NOMO-1 treated with DMSO at 0.1 percent for 48 hours (cell line): ENCODE results near the gene TM9SF1.

Experiments used
- DNase-seq: peaks from one replicate; lab custom pipeline; 2025; ENCODE audit not compliant: unreplicated experiment; lab: John Stamatoyannopoulos, UW

The TM9SF1 gene

DNA sequence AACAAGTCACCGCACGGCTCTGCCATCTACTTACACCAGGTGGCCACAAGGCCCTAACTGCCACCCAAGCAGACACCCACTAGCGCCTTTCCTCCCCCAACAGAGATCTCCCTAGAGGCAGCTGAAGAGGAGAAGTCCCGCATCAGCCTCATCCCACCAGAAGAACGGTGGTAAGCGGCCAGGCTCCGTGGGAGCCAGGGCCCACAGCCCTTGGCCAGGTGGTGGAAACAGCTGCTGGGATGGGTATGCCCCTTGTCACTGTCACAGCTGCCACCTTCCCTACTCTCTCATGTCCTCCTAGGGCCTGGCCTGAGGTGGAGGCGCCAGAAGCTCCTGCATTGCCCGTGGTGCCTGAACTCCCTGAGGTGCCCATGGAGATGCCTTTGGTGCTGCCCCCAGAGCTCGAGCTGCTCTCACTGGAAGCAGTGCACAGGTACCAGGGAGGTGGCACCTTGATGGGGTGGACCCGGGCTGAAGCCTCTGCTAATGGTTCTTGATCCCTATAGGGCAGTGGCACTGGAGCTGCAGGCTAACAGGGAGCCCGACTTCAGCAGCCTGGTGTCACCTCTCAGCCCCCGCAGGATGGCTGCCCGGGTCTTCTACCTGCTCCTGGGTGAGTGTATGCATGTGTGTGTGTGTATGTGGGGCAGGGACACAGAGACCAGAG, 15.8 kb downstream of the TM9SF1 start:
- DNase-seq: no peak

DNA sequence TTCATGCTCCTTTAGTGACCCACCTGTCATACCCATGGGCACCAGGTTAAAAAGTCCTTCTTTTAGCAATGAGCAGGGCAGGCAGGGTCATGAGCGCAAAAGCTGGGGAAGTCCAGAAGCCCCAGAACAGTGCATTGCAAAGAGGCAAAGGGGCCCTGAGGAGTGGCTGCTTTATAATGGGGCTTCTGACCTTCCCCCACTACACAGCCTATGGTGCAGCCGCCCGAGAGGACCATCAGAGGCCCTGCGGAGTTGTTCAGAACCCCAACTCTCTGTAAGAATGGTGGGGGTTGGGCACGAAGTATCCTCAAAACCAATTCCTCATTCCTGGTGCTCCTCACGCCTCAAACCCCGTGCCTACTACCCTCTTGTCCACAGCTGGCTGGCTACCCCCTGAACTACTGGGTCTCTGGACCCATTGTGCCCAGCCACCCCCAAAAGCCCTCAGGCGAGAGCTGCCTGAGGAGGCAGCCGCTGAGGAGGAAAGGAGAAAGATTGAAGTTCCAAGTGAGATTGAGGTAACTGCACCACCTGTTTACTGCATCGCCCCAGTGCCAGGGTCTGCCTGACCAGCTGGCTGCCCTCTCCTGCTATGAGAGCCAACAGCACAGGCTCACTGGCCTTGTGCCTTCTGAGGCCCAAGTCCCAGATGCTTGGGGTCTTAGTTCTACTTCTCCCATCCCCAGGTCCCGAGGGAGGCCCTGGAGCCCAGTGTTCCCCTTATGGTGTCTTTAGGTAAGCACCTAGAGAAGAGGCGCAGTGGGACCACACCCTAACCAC, 16.7 kb downstream of the TM9SF1 start:
- no peak for DNase-seq

DNA sequence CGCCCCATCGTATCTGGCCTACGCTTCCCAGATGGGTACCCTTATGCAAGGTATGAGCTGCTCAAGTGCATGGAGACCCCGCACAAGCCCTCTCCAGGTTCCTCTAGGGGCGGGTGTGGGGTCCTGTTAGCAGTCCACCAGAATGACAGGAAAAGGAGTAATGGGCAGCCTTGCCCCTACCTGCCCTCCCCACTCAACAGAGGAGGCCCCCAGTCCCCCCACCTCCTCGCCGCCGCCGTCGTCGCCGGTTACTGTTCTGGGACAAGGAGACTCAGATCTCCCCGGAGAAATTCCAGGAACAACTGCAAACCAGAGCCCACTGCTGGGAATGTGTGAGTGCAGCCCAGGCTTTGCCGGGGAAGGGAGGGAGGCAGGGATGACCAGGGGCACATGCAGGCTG, 17.4 kb downstream of the TM9SF1 start:
- no peak for DNase-seq

DNA sequence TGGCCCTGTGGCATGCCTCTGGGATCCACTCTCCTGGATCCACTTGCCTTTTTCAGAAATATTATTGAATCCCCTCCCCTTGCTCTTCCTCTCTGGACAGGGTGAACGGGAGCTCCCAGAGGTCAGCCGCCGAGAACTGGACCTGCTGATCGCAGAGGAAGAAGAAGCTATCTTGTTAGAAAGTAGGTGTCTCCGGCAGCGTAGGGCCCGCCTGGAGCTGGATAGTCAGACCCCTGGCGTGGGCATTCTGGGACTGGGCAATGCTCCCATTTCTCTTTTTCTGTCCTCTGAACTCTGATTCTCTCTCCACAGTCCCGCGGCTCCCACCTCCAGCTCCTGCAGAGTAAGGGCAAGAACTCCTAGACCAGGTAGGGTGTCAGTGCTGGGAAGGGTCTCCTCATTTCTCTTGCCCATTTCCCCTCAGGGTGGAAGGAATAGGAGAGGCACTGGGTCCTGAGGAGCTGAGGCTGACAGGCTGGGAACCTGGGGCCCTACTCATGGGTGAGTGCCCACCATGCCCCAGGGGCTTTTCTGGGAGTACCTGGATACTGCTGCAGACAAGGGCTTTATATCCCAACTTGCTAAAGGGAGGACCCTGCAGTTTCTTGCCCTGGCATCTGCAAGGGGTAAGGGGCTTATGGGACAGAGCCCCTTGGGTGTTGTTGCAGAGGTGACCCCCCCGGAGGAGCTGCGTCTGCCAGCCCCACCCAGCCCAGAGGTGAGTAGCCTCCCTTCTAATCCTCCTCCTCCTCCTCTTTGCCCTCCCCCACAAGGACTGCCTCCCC, 18.0 kb downstream of the TM9SF1 start:
- no peak for DNase-seq

DNA sequence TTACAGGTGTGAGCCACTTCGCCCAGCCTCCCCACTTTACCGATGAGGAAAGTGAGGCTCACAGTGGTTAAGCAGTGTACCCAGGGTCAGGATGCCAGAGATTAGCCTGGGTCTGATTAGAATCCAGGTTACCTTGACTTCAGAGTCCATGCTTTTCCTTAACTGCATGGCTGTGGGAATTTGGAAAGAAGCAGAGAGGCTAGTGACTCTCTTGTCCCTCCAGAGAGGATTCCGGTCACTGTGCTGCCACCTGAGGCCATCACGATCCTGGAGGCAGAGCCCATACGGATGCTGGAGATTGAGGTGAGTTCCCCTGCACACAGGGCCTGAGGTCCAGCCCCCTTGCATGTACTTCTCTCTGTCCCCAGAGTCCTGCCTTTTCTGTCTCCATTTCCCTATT, 18.6 kb downstream of the TM9SF1 start:
- DNase-seq: no peak

DNA sequence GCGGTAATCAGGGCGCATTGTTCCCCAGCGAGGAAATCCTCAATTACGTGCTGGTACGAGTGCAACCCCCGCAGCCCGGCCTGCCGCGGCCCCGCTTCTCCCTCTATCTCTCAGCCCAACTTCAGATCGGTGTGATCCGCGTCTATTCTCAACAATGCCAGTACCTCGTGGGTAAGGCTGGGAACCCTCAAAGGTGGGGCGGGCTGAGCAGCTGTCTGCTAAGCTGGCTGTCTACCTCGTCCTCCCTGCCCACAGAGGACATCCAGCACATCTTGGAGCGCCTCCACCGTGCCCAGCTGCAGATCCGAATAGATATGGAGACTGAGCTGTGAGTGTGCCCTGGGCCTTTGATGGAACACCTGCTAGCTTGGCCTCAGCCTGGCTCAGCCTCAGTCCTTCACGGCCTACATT, 22.4 kb downstream of the TM9SF1 start:
- no peak for DNase-seq

DNA sequence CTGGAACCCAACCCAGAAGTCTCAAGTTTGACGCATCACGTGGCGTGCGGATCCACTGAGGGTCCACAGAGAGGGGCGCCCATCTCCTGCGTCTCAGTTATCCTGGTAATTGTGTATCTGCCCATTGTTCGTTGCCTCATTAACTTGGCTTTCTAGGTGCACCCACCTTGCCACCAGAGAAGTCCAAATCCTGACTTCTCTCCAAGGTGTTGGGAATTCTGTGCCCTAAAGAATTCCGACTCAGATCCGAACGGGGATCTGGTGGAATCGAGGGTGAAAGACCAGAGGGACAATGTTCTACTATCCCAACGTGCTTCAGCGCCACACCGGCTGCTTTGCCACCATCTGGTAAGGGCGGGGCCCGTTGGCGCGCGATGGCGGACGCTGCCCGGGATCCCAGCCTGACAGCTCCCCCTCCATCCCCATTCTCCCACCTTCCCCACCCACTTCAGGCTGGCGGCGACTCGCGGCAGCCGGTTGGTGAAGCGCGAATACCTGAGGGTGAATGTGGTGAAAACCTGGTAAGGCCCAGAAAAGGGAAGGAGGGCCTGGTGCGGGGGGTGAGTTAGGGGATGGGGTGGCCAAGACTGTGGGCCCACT, 22.9 kb downstream of the TM9SF1 start:
- no peak for DNase-seq

DNA sequence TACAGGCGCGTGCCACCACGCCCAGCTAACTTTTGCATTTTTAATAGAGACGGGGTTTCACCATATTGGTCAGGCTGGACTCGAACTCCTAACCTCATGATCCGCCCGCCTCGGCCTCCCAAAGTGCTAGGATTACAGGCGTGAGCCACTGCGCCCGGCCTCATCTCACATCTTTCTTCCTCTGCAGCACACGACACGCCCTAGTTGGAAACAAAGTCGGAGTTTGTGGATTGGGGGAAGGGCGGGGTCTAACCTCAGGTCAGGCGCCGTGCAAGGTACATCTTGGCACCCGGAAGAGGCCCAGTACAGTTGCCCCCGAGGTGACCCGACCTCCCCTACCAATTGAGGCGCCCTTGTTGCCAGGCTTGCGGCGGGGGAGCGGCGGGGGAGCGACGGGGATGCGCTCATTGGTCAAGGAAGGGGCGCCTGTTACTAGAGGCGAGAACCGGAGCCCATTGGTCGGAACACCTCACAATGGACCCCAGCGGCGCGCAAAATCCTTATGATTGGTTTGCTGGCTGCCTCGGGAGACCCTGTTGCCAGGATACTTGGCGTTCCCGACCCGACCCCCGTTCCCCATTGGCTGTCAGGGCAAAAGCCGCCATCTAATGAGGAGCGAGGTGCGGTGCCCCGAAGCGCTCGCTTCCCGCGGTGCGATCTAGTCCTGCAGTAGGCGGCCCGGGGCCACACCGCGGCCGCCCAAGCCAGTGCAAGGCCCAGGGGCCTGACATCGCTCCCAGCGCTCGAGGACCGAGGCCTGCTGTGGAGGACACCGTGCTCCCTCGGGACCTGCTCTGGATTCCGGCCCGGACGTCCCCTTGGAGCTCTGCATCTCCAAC, 23.6 kb downstream of the TM9SF1 start, which contains the start of gene REC8:
Gene REC8, plus strand, starts transcription at position 659 of the 839 bp plus-strand sequence. CDS start 473 bp downstream, outside the sequence.
- no peak for DNase-seq

DNA sequence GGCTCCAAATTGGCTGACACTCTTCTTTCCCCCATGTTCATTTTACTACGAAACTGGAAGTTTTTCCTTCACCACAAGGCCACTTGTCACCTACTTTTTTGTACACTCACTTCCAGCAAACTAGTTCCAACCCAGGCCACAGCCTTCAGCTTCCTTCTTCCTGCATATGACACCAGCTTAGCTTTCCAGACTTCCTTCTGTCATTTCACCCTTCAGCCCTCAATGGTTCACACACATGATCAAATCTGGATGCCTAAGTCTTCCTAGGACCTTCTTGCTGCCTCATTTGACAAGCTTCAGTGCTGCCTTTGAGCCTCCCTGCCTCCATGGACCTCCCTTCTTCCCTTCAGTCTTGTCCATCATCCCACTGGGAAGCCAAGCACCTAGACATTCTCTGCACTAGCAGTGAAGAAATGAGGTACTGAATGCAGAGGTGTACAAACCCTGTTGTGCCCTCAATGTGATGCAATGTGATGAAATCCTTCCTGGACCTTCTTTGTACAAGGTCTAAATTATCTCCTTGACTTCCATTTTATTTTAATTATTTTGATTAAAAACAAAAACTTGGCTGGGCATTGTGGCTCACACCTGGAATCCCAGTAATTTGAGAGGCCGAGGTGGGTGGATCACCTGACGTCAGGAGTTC, 27.6 kb downstream of the TM9SF1 start:
- no peak for DNase-seq

DNA sequence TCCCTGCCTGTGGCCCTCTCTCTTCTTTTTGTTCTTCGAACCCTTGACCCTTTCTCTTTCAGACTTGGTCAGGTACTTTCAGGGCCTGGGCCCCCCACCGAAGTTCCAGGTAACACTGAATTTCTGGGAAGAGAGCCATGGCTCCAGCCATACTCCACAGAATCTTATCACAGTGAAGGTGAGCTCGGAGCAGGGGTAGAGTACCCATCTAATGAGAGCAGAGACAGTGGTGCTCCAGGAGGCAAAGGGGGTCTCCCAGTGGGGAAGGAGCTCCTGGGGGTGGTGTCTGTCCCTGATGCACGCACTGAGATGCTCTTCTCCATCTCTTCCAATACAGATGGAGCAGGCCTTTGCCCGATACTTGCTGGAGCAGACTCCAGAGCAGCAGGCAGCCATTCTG, 29.5 kb downstream of the TM9SF1 start:
- DNase-seq: no peak

DNA sequence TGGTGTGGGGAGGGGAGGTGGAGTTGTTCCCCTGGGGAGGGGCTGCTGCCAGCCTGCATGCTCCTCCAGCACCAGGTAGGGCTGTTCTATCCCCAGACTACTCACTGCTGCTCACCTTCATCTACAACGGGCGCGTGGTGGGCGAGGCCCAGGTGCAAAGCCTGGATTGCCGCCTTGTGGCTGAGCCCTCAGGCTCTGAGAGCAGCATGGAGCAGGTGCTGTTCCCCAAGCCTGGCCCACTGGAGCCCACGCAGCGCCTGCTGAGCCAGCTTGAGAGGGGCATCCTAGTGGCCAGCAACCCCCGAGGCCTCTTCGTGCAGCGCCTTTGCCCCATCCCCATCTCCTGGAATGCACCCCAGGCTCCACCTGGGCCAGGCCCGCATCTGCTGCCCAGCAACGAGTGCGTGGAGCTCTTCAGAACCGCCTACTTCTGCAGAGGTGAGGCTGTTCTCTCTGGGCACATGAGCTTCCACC, 30.7 kb downstream of the TM9SF1 start:
- no peak for DNase-seq

DNA sequence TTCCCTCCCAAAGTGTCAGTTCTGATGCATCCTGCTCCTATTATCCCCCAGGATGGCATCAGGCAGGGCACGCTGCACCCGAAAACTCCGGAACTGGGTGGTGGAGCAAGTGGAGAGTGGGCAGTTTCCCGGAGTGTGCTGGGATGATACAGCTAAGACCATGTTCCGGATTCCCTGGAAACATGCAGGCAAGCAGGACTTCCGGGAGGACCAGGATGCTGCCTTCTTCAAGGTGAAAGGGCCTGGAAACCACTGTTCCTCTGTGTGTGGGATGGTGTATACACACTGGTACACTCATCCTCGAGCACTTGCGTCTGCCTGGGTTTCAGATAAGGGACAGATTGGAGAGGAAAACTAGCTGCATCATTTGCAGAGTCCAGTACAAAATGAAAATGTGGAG, 33.1 kb downstream of the TM9SF1 start:
- no peak for DNase-seq

DNA sequence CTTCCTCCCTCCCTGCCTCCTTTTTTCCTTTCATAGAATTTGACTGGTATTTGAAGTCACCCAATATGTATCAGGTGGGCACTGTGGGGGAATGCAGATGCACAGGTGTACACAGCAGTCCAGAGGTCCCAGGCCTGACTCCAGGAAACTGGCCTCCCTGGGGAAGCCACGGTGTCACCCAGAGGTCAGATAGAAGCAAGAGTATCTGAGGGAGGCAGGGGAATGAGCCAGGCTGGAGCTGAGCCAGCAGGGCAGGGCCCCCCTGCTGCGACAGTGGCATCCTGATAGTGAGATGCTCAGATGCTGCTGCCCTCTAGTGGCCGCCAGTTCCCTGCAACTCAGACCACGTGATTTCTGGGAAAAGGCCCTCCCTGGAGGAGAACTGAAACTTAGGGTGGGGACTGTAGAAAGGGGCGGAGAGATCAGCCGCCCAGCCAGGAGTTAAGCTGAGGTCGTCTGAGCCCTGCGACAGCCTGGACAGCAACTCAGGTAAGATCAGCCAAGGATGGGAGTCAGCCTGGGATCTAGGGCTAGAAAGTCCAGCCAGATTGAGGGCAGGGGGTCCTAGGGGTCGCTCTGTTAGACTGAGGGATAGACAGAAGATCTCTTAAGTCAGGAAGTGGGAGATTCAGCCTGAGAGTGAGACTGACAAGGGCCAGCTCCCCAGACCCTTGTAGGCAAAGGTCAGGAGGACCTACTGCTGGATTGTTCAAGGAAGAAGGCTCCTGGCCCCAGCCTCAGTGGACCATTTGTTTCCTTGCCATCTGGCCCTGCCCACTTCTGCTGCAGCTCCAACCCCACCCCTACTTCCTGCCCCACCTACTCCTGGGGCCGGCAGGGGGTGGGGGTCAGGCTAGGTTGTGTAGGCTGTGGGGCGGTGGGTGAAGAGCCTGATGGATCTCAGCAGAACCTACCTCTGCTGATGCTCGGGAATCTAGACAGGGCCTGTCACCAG, 34.1 kb downstream of the TM9SF1 start, which contains the start of gene IRF9:
Gene IRF9, plus strand, starts transcription at position 416 of the 955 bp plus-strand sequence. CDS start 880 bp downstream, outside the sequence.
- DNase-seq: peak; percentile 98

DNA sequence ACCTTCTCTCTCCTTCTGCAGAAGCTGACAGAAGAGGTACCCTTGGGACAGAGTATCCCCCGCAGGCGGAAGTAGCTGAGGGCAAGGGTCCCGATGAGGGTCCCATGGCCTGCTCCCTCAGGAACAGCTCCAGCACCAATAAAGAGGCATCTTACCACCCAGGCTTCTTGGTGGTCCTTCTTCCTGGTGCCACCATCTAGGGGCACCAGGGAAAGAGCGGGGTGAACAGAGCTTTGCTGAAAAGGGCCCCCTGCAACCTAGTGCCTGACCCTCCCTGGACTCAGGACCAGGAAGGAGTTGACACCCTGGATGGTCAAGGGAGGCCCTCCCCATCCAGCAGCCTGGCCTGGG, 34.8 kb downstream of the TM9SF1 start:
- no peak for DNase-seq

DNA sequence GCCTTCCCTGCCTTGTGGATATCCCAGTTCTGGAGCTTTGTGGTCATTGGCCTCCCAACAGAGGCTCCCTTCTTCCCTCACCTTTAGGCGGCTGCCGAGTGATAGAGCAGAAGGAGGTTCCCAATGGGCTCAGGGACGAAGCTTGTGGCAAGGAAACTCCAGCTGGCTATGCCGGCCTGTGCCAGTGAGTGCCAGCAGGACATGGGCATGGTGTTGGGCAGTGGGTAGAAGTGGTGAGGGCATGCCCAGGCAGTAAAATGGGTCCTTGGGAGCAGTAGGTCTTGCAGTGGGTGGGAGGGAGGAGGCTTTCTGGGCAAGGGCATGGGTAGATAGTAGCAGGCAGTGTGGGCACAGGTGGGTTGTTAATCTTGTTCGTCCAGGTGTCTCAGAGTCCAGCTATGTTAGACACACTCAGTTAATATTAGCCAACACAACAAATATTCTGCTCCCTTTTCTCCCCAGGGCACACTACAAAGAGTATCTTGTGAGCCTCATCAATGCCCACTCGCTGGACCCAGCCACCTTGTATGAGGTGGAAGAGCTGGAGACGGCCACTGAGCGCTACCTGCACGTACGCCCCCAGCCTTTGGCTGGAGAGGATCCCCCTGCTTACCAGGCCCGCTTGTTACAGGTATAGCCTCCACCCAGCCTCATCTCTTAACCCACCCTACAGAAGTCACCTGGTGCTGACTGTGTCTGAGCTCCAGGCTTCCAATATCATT, 35.3 kb downstream of the TM9SF1 start:
- no peak for DNase-seq

DNA sequence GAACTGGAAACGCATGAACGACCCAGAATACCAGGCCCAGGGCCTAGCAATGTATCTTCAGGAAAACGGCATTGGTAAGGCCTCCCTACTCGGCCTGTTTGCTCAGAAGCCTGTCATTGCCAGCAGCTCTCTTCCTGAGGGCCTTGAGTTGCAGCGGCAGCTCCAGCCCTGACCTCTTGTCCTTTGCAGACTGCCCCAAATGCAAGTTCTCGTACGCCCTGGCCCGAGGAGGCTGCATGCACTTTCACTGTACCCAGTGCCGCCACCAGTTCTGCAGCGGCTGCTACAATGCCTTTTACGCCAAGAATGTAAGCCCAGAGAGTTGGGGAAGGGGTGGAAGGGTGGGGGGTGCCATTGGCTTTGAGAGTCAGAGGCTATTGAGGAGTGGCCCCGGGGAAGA, 37.9 kb downstream of the TM9SF1 start:
- no peak for DNase-seq

DNA sequence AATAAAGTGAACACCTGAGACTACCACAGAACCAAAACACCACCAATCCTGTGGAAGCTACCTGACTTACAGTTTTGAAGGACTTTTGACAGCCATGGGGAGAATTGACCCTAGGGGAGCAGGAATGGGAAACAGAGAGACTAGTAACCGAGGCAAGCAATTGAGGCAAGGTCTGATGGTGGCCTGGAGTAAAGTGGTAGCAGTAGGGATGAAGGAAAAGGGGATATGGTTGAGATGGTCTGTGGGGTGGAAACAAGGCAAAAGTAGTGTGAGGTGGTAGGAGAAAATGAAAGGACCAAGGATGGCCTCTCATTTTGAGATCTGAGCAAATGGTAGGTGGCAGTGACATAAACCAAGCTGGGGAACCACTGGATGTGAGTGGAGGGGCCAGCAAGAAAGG, 38.4 kb downstream of the TM9SF1 start:
- no peak for DNase-seq

DNA sequence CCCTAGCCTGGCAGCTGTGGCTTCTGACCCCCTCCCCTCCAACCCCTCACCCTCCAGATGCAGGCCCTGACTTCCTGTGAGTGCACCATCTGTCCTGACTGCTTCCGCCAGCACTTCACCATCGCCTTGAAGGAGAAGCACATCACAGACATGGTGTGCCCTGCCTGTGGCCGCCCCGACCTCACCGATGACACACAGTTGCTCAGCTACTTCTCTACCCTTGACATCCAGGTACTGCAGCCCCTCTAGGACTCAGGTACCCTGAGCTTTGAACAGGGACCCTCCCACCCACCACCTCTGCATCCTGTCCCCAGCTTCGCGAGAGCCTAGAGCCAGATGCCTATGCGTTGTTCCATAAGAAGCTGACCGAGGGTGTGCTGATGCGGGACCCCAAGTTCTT, 40.1 kb downstream of the TM9SF1 start:
- no peak for DNase-seq
